GM10266 (cell line): ENCODE data around the gene TMEM121.
"Not testable (repeated sequence)": the region's sequence is repeated elsewhere in the genome, so short reads cannot be mapped to it uniquely, and the experiment has no call there.

Experiments used
- DNase-seq: peaks from one replicate; pipeline ENCODE4 v3.0.0; 2012; ENCODE audit errors: extremely low spot score
- CTCF ChIP-seq: IDR thresholded peaks from 2 replicates; pipeline ENCODE4 v1.5.1; 2012; ENCODE audit warnings: mild to moderate bottlenecking, low read depth; ENCODE audit not compliant: control insufficient read depth, insufficient read depth; ENCODE audit errors: missing control alignments

The TMEM121 gene

DNA sequence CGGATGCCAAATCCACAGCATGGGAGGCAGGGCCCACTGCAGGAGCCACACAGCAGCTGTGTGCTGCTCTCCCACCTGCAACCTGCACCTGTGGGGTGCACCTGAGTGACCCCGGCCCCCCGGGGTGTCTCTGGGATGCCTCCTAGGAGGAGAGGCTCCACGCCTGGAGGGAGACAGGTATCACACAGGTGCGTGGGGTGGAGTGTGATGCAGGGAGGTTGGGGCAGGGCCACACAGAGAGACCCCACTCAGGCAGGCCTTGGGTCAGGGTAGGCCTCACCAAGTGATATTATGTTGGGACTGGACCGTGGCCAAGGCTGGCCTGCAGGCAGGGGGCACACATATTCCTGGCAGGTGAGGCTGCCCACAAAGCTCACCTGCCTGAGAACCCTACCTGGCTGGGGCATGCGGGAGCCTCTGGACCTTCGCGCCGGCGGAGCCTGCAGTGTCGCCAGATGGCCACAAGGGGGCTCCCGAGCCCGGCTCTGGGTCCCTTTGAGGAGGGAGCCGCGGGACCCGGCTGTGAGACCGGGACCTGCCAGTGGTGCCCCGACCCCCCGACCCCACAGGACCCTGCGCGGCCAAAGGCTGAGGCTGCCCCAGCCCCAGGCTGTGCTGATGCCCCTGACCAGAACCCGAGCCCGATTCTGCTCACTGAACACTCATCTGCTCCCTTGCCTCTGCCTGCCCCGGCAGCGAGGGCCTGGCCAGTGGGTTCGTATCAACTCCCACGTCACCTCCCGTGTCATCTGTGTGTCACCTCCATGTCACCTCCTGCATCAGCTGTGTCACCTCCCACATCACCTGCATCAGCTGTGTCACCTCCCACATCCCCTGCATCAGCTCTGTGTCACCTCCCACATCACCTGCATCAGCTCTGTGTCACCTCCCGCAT lies 11.4 kb downstream of the TMEM121 start:
- TF ChIP-seq CTCF: peak; percentile 93

GRCh38 chr14:105538481-105539049 lies 12.2 kb downstream of the TMEM121 start:
- TF ChIP-seq CTCF: no peak
- no peak for DNase-seq

More for the DNA sequence above, 11.4 kb downstream of the TMEM121 start:
- peak; percentile 88 for DNase-seq

DNA sequence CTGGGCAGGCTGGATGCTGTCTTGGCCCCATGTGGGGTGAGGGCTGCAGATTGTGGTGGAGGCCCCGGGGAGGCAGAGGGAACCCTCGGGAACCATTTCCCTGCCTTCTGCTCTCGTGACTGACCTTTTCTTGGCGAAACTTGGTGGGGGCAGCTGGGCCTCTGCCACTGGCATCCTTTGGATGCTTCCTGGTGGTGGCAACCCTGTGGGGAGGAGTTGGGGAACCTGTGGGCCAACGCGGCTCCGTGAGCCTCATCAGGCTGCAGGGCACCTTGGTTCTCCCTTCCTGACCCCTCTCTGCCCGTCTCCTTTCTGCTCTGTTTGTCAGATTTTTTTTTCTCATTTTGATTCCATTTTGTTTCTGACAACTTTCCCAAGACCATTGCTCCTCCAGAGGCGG lies 14.4 kb downstream of the TMEM121 start:
- no peak for DNase-seq
- TF ChIP-seq CTCF: no peak

GRCh38 chr14:105541218-105541875 lies 15.0 kb downstream of the TMEM121 start:
- DNase-seq: no peak
- no peak for TF ChIP-seq CTCF

GRCh38 chr14:105545676-105546075 lies 19.3 kb downstream of the TMEM121 start:
- DNase-seq: not testable (repeated sequence)

- DNase-seq: not testable (repeated sequence)
Measured at GRCh38 chr14:105546410-105546809, 20.0 kb downstream of the TMEM121 start.

DNA sequence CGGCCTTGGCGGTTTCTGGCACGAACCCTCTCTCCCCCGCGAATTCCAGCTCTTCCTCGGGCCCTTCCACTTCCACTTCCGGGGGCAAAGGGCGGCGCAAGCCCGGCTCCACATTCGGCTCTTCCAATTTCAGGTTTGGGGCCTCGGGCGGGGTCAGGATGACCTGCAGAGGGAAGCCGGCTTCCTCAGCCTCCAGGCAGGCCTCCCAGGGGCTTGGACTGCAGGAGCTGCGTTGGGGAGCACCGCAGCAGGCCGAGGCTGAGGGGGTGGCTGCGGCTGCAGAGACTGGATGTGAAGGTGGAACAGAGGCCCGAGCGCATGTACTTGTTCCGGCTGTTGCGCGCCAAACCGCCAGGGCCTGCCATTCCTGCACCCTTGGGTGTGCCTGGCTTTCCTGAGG lies 20.7 kb downstream of the TMEM121 start:
- not testable (repeated sequence) for DNase-seq

DNA sequence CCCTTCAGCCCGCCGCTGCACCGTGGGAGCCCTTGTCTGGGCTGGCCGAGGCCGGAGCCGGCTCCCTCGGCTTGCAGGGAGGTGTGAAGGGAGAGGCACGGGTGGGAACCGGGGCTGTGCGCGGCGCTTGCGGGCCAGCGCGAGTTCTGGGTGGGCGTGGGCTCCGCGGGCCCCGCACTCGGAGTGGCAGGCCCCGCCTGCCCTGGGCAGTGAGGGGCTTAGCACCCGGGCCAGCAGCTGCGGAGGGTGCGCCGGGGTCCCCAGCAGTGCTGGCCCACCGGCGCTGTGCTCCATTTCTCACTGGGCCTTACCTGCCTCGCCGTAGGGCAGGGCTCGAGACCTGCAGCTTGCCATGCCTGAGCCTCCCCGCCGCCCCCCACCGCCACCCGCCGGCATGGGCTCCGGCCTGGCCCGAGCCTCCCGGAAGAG lies 21.4 kb downstream of the TMEM121 start:
- no peak for TF ChIP-seq CTCF
- DNase-seq: no peak
